Astrocyte (in vitro differentiated cells and primary cell): ENCODE results near the gene MALL. TPM values are rescaled to one million over a fixed set of nuclear protein-coding genes. Genes with fewer than 3 reads are reported as not detected.

Source experiments
- DNase-seq: peaks from one replicate; pipeline ENCODE4 v3.0.0-alpha.2; 2010; ENCODE audit warnings: low read depth
- FAIRE-seq: peaks from 2 replicates; lab custom pipeline; 2011; peaks lifted over from hg19 to GRCh38; lab: Jason Lieb, UNC
- H2AFZ ChIP-seq: 2 replicates; pipeline ENCODE4 v1.6.0; 2012; ENCODE audit warnings: low read depth, low read length, inconsistent platforms
- H3K27ac ChIP-seq: 2 replicates; pipeline ENCODE4 v1.5.1; 2011; ENCODE audit warnings: low read depth, low read length, inconsistent platforms
- H3K27me3 ChIP-seq: 2 replicates; pipeline ENCODE4 v1.6.0; 2011; ENCODE audit warnings: low read length, inconsistent platforms; ENCODE audit not compliant: insufficient read depth
- H3K36me3 ChIP-seq: 2 replicates; pipeline ENCODE4 v1.5.1; 2011; ENCODE audit warnings: low read length, inconsistent platforms; ENCODE audit not compliant: insufficient read depth
- H3K4me1 ChIP-seq: 2 replicates; pipeline ENCODE4 v1.5.1; 2011; ENCODE audit warnings: low read length, inconsistent platforms; ENCODE audit not compliant: insufficient read depth
- H3K4me2 ChIP-seq: 2 replicates; pipeline ENCODE4 v1.6.0; 2012; ENCODE audit warnings: low read length, inconsistent platforms
- H3K4me3 ChIP-seq: 2 replicates; pipeline ENCODE4 v1.5.1; 2011; ENCODE audit warnings: low read depth, mild to moderate bottlenecking, low read length, inconsistent platforms; ENCODE audit not compliant: insufficient read depth
- H3K79me2 ChIP-seq: 2 replicates; pipeline ENCODE4 v1.6.0; 2012; ENCODE audit warnings: mild to moderate bottlenecking, low read length, inconsistent platforms; ENCODE audit not compliant: insufficient read depth
- H3K9ac ChIP-seq: 2 replicates; pipeline ENCODE4 v1.6.0; 2012; ENCODE audit warnings: mild to moderate bottlenecking, low read length, inconsistent platforms
- H3K9me3 ChIP-seq: 2 replicates; pipeline ENCODE4 v1.5.1; 2012; ENCODE audit warnings: low read depth, mild to moderate bottlenecking, low read length, inconsistent platforms; ENCODE audit not compliant: insufficient read depth
- H4K20me1 ChIP-seq: 2 replicates; pipeline ENCODE4 v1.6.0; 2012; ENCODE audit warnings: low read length, inconsistent platforms; ENCODE audit not compliant: insufficient read depth
- H3K27ac Mint-ChIP-seq: one replicate; pipeline ENCODE4 v1.8.0; 2021; ENCODE audit warnings: mild to moderate bottlenecking, mixed read lengths; ENCODE audit not compliant: unreplicated experiment
- H3K27me3 Mint-ChIP-seq: one replicate; pipeline ENCODE4 v1.8.0; 2021; ENCODE audit warnings: low read depth, mixed read lengths; ENCODE audit not compliant: unreplicated experiment
- H3K36me3 Mint-ChIP-seq: one replicate; pipeline ENCODE4 v1.8.0; 2021; ENCODE audit warnings: low read depth, mixed read lengths; ENCODE audit not compliant: unreplicated experiment
- H3K4me1 Mint-ChIP-seq: one replicate; pipeline ENCODE4 v1.8.0; 2021; ENCODE audit warnings: low read depth, mixed read lengths; ENCODE audit not compliant: unreplicated experiment
- H3K4me3 Mint-ChIP-seq: one replicate; pipeline ENCODE4 v1.8.0; 2021; ENCODE audit warnings: mild to moderate bottlenecking, moderate library complexity, mixed read lengths; ENCODE audit not compliant: unreplicated experiment
- H3K9me3 Mint-ChIP-seq: one replicate; pipeline ENCODE4 v1.8.0; 2021; ENCODE audit warnings: mild to moderate bottlenecking, mixed read lengths; ENCODE audit not compliant: unreplicated experiment
- EZH2 ChIP-seq: IDR thresholded peaks from 2 replicates; pipeline ENCODE4 v1.6.1; 2012; ENCODE audit warnings: mild to moderate bottlenecking, low read length, inconsistent platforms; ENCODE audit not compliant: insufficient read depth
- total RNA-seq: library from RNA; stranded (reverse); gene quantifications from 2 replicates; pipeline ENCODE4 v1.2.1, GENCODE V29; 2021
- TF ChIP-seq, protein P1 (sequence below): IDR thresholded peaks from 2 replicates; pipeline ENCODE4 v1.5.1; 2011; ENCODE audit warnings: low read depth, mild to moderate bottlenecking, inconsistent platforms, low read length, moderate library complexity; ENCODE audit not compliant: insufficient read depth

The MALL gene
- total RNA-seq, 1 donor from 2014 or later, result 0.36 TPM

GRCh38 chr2:110143982-110144381 is 28.4 kb upstream of the MALL start:
- H3K4me3 ChIP-seq, result no peak overlapping the region
- H2AFZ ChIP-seq, result no peak overlapping the region
- DNase-seq (no peak), FAIRE-seq (no peak)
- H3K9ac ChIP-seq, result no peak overlapping the region
- H3K79me2 ChIP-seq, result no peaks in the 10 kb centered on the region
- H3K36me3 ChIP-seq, result no peaks in the 10 kb centered on the region
- no peaks in the 10 kb centered on the region for H3K27me3 ChIP-seq
- Mint-ChIP-seq H3K4me3 (no peak overlapping the region), H3K27ac (no peak overlapping the region), H3K36me3 (peaks cover 5% of the 10 kb centered on the region), H3K9me3 (peaks cover 2% of the 10 kb centered on the region), H3K27me3 (no peaks in the 10 kb centered on the region), H3K4me1 (no peaks in the 10 kb centered on the region)
- H3K4me1 ChIP-seq, result peaks cover 2% of the 10 kb centered on the region
- H3K9me3 ChIP-seq, result no peaks in the 10 kb centered on the region
- no peak overlapping the region for H3K4me2 ChIP-seq
- no peaks in the 10 kb centered on the region for H4K20me1 ChIP-seq
- H3K27ac ChIP-seq, result no peak overlapping the region
- TF ChIP-seq, protein P1, sequence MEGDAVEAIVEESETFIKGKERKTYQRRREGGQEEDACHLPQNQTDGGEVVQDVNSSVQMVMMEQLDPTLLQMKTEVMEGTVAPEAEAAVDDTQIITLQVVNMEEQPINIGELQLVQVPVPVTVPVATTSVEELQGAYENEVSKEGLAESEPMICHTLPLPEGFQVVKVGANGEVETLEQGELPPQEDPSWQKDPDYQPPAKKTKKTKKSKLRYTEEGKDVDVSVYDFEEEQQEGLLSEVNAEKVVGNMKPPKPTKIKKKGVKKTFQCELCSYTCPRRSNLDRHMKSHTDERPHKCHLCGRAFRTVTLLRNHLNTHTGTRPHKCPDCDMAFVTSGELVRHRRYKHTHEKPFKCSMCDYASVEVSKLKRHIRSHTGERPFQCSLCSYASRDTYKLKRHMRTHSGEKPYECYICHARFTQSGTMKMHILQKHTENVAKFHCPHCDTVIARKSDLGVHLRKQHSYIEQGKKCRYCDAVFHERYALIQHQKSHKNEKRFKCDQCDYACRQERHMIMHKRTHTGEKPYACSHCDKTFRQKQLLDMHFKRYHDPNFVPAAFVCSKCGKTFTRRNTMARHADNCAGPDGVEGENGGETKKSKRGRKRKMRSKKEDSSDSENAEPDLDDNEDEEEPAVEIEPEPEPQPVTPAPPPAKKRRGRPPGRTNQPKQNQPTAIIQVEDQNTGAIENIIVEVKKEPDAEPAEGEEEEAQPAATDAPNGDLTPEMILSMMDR, result no peak
- no peak for TF ChIP-seq EZH2

GRCh38 chr2:110140401-110140800 is 24.8 kb upstream of the MALL start:
- H3K79me2 ChIP-seq, result no peaks in the 10 kb centered on the region
- no peak for TF ChIP-seq EZH2
- no peak overlapping the region for H3K4me2 ChIP-seq
- H3K9ac ChIP-seq, result no peak overlapping the region
- no peaks in the 10 kb centered on the region for H3K27me3 Mint-ChIP-seq
- peaks cover 4% of the 10 kb centered on the region for H3K36me3 Mint-ChIP-seq
- no peaks in the 10 kb centered on the region for H3K4me1 ChIP-seq
- H3K4me3 ChIP-seq, result no peak overlapping the region
- FAIRE-seq (no peak), DNase-seq (no peak)
- no peak overlapping the region for H3K27ac ChIP-seq
- H4K20me1 ChIP-seq, result no peaks in the 10 kb centered on the region
- no peaks in the 10 kb centered on the region for H3K27me3 ChIP-seq
- peaks cover 2% of the 10 kb centered on the region for H3K9me3 Mint-ChIP-seq
- no peaks in the 10 kb centered on the region for H3K36me3 ChIP-seq
- H3K4me1 Mint-ChIP-seq, result no peaks in the 10 kb centered on the region
- H3K9me3 ChIP-seq, result no peaks in the 10 kb centered on the region
- no peak overlapping the region for H3K4me3 Mint-ChIP-seq
- H2AFZ ChIP-seq, result no peak overlapping the region
- no peak overlapping the region for H3K27ac Mint-ChIP-seq

DNA sequence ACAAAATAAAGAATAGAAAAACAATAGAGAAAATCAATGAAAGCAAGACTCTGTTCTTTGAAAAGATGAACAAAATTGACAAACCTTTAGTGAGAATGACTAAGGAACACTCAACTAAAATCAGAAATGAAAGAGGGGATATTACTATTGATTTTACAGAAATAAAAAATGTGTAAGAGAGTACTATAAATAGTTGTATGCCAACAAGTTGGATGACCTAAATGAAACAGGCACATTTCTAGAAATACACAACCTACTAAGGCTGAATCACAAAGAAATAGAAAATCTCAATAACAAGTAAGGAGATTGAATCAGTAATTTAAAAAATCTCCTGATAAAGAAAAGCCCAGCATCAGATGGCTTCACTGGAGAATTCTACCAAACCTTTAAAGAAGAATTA is 18.4 kb upstream of the MALL start:
- H3K9me3 ChIP-seq, result no peaks in the 10 kb centered on the region
- TF ChIP-seq EZH2, result no peak
- TF ChIP-seq, protein P1, result no peak
- Mint-ChIP-seq H3K4me3 (no peak overlapping the region), H3K4me1 (no peaks in the 10 kb centered on the region), H3K9me3 (peaks cover 5% of the 10 kb centered on the region), H3K36me3 (no peaks in the 10 kb centered on the region), H3K27me3 (no peaks in the 10 kb centered on the region), H3K27ac (no peak overlapping the region)
- no peak overlapping the region for H3K4me2 ChIP-seq
- no peak overlapping the region for H3K9ac ChIP-seq
- H2AFZ ChIP-seq, result no peak overlapping the region
- H3K4me1 ChIP-seq, result no peaks in the 10 kb centered on the region
- H4K20me1 ChIP-seq, result no peaks in the 10 kb centered on the region
- no peaks in the 10 kb centered on the region for H3K27me3 ChIP-seq
- DNase-seq (no peak), FAIRE-seq (no peak)
- no peaks in the 10 kb centered on the region for H3K79me2 ChIP-seq
- H3K4me3 ChIP-seq, result no peak overlapping the region
- no peak overlapping the region for H3K27ac ChIP-seq
- H3K36me3 ChIP-seq, result no peaks in the 10 kb centered on the region
